HepG2 (cell line): Measurements from ENCODE around the gene CPE.

Experiments
- JUNB ChIP-seq: sonication (generic); formaldehyde crosslinking; IDR thresholded peaks from 2 replicates; pipeline ENCODE4 v1.8.0; 2022; ENCODE audit warnings: missing genetic modification reagents, mild to moderate bottlenecking, borderline replicate concordance
- MAFF ChIP-seq: IDR thresholded peaks from 2 replicates; pipeline ENCODE4 v1.6.1; 2011; ENCODE audit warnings: low read depth, low read length, improper control_type of control experiment
- SALL1 ChIP-seq: sonication (generic); formaldehyde crosslinking; IDR thresholded peaks from 2 replicates; pipeline ENCODE4 v1.8.0; 2022; ENCODE audit warnings: mild to moderate bottlenecking, missing genetic modification reagents
- SRF ChIP-seq: IDR thresholded peaks from 2 replicates; pipeline ENCODE4 v1.6.1; 2011; ENCODE audit warnings: mild to moderate bottlenecking, low read depth, low read length, moderate library complexity
- TEAD3 ChIP-seq: optimal IDR thresholded peaks from 2 replicates; pipeline ENCODE3; 2016; ENCODE audit warnings: borderline replicate concordance
- ZBTB7A ChIP-seq: sonication (generic); formaldehyde crosslinking; IDR thresholded peaks from 2 replicates; pipeline ENCODE4 v1.8.0; 2022; ENCODE audit warnings: mild to moderate bottlenecking, missing genetic modification reagents
- ZNF30 ChIP-seq: sonication (generic); formaldehyde crosslinking; IDR thresholded peaks from 2 replicates; pipeline ENCODE4 v1.5.0; 2020; ENCODE audit warnings: mild to moderate bottlenecking, missing genetic modification reagents

- TF ChIP-seq ZBTB7A (CRISPR knock-in tag) (no peak), MAFF (no peak), JUNB (CRISPR knock-in tag) (no peak), ZNF30 (CRISPR knock-in tag) (no peak), SRF (no peak), TEAD3 (CRISPR knock-in tag) (no peak), SALL1 (no peak)
Measured at GRCh38 chr4:165458471-165458870, 79.7 kb downstream of the CPE start.
